Raji (cell line): ENCODE results near the gene PROB1.

Source experiments
- POLR2A ChIP-seq: IDR thresholded peaks from 2 replicates; pipeline ENCODE4 v1.6.1; 2011; ENCODE audit warnings: low read depth, low read length, control low read depth; ENCODE audit not compliant: insufficient read depth

PROB1 gene

GRCh38 chr5:139378941-139379361 is 16.0 kb downstream of the PROB1 start:
- no peak for TF ChIP-seq POLR2A

- no peak for TF ChIP-seq POLR2A
Measured at GRCh38 chr5:139378101-139378825, 16.6 kb downstream of the PROB1 start.

GRCh38 chr5:139377226-139377625 is 17.7 kb downstream of the PROB1 start:
- TF ChIP-seq POLR2A = no peak

- TF ChIP-seq POLR2A = no peak
Measured at GRCh38 chr5:139376364-139376763, 18.5 kb downstream of the PROB1 start.

- TF ChIP-seq POLR2A = no peak
Measured at GRCh38 chr5:139374909-139375308, 20.0 kb downstream of the PROB1 start.

GRCh38 chr5:139371482-139372435 is 23.1 kb downstream of the PROB1 start:
- no peak for TF ChIP-seq POLR2A

GRCh38 chr5:139369181-139369580 is 25.7 kb downstream of the PROB1 start:
- TF ChIP-seq POLR2A = no peak

- TF ChIP-seq POLR2A = no peak
Measured at GRCh38 chr5:139368613-139369012, 26.3 kb downstream of the PROB1 start.

GRCh38 chr5:139364466-139364865 is 30.4 kb downstream of the PROB1 start:
- TF ChIP-seq POLR2A = no peak

- no peak for TF ChIP-seq POLR2A
Measured at GRCh38 chr5:139363937-139364336, 31.0 kb downstream of the PROB1 start.

GRCh38 chr5:139361835-139362429 is 33.0 kb downstream of the PROB1 start:
- no peak for TF ChIP-seq POLR2A

- TF ChIP-seq POLR2A = no peak
Measured at GRCh38 chr5:139360384-139360783, 34.5 kb downstream of the PROB1 start.

- TF ChIP-seq POLR2A = no peak
Measured at GRCh38 chr5:139358064-139358463, 36.8 kb downstream of the PROB1 start.

- TF ChIP-seq POLR2A = no peak
Measured at GRCh38 chr5:139354186-139354585, 40.7 kb downstream of the PROB1 start.

GRCh38 chr5:139344177-139344576 is 50.7 kb downstream of the PROB1 start:
- TF ChIP-seq POLR2A = no peak

GRCh38 chr5:139343476-139343875 is 51.4 kb downstream of the PROB1 start:
- TF ChIP-seq POLR2A = no peak
